ENCODE results near the gene PDLIM5.

The PDLIM5 gene

DNA sequence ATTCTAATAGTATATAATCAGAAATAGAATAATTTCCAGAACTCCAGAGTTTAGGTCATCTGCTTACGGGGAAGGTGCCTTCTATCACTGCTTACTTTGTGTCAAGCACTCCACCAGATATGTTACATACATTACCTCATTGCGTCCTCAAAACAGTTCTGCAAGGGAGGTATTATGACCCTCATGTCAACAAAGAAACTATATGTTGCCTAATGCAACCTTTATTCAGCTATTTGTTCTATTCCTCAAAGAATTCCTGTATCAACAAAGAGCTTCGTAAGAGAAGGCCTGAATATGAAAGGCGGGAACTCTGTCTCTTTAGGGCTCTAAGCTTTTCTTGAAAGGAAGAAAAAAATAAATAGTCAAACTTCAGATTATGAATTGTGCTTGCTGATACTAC lies 114.7 kb downstream of the PDLIM5 start:
- DNase-seq = no peak

DNA sequence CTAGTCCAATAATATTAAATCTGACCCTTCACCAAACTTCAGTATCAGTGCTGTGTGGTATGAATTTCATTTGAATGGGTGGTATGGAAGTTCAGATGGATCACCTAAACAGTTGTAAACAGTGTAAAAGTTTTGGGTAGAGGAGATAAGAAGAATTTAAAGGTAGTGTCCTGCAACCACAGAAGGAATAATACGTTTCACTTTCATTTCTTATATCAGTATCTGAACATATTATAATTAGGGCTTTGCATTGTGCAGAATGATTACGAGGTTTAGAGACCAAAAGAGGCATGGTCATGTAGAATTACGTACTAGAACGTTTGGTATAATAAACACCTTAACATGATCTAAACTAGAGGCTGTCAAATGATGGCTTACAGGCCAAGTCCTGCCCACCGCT lies 116.1 kb downstream of the PDLIM5 start:
- no peak for DNase-seq

DNA sequence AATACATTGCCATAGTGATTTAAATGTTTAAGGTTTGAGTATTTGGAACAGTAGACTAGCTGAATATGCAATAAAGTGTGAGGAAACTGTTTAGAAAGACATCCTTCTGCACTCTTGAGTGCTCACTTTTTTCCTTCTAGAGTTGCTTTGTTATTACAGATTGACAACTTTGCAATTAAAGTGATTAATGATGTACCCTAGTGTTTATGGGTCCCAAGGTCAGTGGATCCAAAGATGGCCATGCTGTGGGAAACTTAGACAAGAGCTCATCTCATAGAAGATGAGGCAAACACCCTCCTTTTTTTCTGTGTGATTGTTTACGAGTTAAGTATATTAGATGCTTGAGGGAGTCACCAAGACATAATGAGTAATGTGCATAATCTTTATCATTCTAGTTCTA lies 118.8 kb downstream of the PDLIM5 start:
- no peak for DNase-seq

DNA sequence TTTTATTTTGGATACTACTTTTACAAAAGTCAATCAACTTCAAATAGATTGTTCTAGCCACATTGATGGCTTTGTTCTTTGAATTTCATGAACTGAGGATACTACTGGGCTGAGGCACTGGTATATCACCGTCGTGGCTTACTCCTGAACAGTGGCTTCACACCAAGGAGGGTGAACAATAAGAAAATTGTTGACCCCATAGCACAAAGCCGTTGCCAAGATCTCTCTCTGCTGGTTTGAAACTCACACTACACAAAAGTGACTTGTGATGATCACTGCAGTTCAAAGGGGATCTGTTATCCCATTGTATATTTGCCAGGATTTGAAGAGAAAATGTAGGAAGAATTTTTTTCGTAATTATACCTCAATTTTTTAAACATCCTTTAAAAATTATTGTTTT lies 119.6 kb downstream of the PDLIM5 start:
- DNase-seq = no peak

DNA sequence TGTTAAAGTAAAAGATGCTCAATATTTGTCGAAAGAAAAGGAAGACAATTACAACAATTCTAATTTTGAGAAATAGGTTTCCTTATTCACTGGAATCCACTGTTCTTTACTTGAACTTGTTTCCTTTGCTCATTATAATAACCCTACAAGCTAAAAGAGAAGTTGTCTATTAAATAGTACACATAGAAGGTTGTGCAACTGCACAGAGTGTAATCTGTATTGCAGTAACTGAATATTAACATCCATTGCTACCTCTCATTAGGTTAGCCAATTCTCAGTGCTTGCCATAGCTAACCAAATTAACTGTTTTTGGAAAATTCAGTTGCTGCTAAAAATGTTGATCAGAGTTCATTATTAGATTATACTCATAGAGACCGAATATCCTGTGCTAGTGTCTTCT lies 120.0 kb downstream of the PDLIM5 start:
- no peak for DNase-seq

DNA sequence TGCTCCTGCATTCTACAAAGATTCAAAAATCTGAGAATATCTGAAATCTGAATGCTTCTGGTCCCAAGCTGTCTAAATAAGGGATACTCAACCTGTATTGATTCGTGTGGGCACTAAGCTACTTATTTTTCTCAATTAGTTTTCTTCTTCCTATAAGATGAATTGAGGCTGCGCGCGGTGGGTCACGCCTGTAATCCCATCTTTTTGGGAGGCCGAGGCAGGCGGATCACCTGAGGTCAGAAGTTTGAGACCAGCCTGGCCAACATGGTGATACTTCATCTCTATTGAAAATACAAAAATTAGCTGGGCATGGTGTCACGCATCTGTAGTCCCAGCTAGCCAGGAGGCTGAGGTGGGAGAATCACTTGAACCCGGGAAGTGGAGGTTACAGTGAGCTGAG lies 122.3 kb downstream of the PDLIM5 start:
- no peak for DNase-seq

DNA sequence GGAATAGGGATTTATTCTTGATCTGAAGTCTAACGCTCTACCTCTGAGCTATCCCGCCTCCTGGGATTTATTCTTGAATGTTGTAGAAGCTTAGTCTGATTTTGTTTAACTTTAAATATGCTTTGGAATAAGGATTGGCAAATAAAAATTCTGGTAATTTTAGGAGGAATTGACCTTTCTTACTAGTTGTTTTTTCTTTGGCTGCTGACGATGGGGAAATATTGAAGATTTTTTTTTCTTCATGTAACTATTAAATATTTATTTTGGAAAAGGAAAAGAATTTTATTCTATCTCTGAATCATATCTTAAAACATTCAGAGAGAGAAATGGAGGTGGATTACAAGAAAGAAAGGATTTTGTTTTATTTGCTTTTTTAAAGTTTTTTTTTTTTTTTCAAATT lies 122.9 kb downstream of the PDLIM5 start:
- no peak for DNase-seq

DNA sequence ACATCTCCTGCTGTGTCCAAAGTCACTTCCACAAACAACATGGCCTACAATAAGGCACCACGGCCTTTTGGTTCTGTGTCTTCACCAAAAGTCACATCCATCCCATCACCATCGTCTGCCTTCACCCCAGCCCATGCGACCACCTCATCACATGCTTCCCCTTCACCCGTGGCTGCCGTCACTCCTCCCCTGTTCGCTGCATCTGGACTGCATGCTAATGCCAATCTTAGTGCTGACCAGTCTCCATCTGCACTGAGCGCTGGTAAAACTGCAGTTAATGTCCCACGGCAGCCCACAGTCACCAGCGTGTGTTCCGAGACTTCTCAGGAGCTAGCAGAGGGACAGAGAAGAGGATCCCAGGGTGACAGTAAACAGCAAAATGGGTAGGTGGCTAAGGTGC lies 123.9 kb downstream of the PDLIM5 start:
- no peak for DNase-seq

DNA sequence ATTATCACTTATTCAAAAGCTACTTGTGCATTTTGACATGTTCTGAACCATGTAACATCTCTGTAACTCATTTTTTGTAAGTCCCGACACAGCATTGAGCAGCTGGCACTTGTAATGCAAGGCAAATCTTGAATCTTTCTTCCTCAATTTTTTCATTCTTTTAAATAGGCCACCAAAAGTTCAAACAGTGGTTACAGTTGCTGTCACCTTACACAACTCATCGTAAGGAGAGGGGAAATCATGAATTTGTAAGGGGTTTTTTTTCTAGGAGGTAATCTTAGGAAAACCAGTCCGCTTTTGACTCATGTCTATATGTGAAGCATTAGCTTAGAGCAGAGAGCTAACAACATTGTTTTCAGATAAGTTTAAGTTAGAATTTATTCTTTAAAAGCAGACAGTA lies 124.5 kb downstream of the PDLIM5 start:
- DNase-seq = no peak

DNA sequence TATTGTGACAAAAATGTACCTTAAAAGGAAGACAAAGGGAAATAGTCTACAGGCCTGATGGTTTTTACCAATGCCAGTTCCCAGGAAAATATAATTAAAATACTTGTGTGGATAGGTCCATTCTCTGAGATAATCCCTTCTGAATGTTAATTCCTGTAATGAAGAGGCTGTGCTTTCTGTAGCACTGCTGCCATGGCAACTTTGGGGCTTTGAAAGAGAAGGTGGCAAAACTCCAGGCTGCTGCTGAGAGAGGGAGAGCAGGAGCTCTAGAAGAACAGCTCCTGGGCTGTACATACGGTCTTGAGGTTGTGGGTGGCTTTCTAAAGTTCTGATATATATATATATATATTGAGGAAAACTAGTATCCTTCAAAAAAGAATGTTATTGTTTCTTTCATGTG lies 125.4 kb downstream of the PDLIM5 start:
- peak; percentile 75 for DNase-seq

DNA sequence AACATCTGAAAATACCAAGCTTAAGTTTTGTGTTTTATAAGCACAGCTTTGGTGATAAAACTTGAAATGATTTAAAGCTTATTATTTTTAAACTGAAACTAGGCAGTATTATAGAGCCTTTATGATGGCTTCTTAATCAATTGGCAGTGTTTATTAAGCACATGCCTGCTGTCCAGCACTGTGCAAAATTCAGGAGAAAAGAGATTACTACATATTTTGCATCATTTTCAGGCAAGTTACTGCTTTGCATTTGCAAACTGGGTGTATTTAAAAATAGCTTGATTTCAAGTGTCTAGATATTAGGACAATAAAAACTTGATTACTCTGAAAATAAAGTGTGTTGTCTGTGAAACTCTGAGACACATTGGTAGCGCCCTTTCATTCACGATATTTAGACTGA lies 126.5 kb downstream of the PDLIM5 start:
- DNase-seq = no peak

DNA sequence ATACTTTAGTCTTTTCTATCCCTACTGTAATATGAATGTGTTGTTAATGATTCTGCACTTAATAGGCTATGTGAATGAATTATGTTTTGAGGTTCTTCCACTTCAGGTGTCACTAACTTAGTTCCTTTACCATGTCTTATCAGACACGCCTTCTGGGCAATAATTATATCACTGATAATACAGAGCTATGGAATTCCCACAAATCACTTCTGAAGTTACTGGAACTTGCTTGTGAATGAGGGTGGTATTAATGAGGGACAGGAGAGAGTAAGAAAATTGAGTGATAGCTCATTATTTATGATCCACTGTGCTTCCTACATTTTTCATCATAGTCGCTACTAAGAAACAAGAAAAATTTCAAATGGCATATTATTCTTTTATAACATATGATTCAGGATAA lies 130.0 kb downstream of the PDLIM5 start:
- no peak for DNase-seq

DNA sequence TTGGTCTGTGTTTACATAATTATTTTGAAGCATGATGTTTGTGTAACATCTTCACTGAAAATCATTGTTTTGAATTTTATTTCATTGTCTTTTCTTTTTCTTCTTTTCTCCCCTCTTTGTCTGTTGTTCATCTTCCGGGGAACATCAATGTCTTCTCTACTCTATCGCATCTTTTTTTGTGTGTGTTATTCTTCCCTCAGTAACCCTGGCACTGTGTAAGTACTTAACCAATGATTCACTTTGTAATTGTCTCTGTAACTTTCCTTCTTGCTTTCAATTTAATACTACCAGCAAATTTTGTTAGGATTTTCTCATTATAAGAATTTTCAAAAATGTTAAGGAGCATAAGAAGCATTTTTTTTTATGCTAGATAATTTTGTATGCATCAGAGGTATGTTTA lies 130.8 kb downstream of the PDLIM5 start:
- DNase-seq = no peak

DNA sequence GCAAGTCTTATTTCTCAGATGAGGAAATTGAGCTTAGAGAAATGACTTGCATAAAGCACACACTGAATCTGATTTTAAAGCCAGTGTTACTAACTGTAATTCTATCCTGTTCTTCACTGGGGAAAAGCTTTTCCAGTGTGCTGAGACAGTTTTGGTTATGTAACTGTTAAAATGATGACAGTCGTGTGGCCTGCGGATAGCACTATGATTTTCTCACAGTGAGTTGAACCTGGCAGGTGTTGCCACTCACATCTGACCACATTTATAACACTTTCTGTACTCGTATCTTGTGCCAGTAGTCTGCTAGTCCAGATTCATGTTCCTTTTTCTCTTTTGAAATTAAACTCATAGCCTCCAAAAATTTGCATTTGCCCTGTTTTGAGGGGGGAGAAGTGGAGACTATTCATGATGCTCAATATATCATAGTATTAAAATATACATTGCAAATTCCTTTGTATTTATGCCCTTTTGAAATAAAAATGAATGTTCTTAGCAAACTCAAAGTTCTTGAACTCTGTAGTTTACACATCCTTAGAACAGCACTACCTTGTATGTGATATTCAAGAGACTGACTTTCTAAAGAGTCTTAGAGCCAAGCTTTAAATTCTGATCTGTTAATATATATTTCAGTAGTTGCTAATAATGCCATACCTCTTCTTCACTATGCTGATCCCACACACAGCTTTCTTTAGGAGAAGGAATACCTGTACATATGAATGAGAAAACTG lies 132.3 kb downstream of the PDLIM5 start:
- DNase-seq = no peak

DNA sequence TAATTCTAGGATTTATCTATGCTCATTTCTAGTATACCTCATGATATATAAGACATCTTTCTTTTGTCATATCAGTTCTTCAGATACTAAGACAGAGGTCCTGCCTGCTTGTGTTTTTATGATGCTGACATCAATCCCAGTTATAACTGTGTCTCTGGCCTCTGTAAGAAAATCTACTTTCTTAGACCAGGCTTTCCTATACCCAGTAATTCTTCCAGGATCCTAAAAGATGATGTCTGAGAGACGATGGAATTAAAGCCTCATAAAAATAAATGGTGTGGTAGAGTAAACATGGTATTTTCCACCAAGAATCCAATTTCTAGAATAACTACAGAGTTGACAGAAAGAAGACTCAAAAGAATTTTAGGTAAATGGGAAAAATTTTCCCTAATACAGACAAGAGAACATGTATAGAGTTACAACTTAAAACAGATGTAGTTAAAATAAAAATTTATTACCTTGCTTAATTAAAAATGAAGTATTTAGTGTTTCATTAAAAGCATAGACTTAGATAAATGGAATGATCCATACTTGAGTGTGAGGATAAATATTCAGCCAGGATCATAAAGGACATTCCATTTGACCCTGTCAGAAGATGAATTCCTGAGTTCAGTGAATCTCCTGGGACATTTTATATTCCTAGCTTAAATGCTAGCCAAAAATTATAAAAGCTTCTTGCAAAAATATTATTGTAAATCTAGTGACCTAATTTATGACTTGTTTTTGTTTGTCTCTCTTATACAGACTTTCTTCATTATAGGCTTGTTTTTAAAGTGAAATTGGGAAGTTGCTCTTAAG lies 137.4 kb downstream of the PDLIM5 start:
- no peak for DNase-seq

DNA sequence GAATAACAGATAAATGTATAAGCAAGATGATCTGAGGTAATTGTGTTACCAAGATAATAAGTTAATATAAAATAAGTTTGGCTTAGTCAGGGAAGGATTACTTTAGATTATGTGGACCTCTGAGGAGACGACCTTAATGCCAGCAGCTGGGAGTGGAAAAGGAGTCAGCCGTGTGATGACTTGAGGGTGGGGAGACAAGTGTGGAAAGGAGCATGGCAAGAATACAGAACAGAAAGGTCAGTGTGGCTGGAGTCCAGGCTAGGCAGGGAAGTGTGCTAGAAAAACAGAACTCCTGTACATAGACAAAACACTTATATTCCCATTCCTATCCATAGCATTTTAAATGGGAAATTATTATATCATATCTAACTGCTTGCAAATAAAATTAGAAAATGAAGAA lies 138.8 kb downstream of the PDLIM5 start:
- DNase-seq = no peak

DNA sequence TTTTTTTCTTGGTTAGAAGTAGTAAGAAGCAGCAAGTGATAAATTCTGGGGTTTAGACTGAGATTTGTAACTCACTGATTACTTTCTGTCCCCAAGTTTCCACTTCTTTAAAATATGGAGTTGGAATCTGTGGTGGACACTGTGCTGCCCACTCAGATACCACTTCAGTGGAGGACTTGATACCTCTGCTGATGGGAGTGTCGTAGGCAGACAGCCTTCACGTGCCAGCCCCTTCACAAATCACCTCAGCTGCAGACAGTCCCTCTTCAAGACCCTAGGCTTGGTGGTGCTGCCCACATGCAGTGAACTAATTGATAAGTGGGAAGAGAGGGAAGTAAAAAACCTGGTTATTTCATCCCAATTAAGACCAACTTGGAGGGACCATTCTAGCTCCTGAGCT lies 139.5 kb downstream of the PDLIM5 start:
- no peak for DNase-seq

DNA sequence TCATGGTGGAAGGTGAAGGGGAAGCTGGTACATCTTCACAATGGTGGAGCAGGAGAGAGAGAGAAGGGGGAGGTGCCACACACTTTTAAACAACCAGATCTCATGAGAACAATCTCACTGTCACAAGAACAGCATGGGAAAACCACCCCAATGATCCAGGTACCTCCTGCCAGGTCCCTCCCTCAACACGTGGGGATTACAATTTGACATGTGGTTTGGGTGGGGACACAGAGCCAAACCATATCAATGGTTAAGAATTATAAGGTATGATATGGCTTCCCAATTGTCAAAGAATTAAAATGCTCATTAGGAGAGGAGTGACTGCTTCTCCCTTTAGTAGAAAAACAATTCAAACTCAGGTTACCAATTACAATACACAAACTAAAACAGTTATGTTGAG lies 143.3 kb downstream of the PDLIM5 start:
- no peak for DNase-seq

DNA sequence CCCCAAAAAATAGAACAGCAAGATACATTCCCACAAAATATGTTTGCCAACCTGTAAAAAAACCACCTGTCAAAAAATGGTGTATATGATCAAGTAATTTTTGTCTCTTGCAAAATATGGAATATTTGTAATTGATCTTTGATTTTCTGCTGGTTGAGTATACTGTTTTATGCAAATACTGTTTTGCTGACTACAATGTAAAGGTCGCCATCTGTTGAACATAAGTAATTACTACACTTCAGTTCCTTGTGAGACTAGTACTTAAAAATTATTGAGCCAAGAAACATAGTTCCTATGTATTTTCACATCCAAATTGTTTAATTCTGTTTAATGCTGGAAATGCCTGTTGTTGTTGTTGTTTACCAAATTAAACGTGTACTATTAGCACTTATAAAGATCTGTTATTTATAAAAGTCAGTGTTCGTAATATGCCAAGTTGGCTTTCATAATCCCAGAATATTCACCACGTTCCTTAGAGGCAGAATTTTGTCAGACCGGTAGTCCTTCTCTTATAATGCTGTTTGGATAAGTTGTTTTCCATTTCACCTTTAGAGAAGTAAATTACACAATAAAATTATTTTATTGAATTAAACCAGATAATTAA lies 144.2 kb downstream of the PDLIM5 start:
- DNase-seq = peak; percentile 50

DNA sequence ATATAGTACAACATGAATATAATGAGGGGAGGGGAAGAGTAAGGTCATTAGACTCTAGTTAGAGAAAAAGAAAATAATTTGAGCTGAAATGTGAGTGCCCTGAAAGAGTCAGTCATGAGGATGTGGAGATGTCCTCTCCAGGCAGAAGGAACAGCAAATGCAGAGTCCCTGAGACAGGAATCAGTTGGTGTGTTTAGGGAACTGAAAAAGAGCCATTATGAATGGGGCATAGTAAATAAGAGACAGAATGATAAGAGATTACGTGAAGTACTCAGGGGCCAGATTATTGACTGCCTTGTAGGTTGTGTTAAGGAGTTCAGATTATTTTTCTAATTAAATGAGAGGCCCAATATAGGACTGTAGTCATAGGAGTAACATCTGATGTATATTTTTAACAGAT lies 147.0 kb downstream of the PDLIM5 start:
- no peak for DNase-seq

DNA sequence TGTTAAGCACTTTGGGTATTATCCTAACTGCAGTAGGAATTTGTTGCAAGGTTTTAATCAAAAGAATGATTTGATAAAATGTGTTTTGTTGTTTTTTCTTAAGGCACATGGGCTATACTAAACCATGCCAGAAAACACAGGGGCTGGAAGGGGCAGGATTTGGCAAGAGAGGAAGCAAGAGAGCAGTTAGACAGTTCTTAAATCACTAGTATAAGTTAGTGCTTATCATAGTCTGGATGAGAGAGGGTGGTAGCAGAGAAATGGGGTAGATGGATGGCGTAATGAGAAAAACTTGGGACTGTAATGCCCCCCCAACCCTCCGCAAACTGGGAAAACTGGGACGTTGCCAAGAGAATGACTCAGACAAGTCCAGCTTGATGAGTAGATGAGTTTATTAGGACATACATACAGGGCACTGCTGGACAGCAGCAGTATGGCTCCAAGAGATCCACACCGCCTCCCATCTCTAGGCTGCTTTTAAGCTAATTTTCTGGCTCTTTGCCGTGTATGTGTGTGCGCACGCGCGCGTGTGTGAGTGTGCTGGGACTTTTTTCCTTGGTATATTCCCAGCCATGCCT lies 151.5 kb downstream of the PDLIM5 start:
- no peak for DNase-seq

DNA sequence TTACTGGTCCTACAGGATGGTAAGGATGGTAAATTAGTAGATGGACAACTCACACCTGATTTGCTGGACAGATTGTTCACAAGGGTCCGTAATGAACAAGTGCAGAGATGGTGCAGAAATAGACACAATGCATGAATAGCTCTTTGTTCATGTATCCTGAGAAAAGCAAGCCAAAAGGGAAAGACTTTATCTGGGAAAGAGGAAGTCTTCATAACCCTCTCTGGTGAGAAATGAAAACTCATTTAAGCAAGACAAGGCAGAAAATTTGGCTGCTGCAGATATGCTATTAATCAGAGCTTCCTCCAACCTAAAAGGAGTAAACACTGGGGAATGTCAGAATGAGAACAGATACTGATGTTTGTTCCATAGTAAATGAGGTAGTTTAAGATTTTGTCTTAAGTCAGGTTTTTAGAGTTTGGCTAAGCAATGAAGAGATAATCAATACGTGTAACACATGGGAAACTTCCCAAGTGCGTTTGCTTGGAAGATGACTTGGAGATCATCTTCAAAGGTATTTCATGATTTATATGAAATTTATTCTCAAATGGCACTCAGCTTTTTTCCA lies 153.6 kb downstream of the PDLIM5 start:
- DNase-seq = no peak

DNA sequence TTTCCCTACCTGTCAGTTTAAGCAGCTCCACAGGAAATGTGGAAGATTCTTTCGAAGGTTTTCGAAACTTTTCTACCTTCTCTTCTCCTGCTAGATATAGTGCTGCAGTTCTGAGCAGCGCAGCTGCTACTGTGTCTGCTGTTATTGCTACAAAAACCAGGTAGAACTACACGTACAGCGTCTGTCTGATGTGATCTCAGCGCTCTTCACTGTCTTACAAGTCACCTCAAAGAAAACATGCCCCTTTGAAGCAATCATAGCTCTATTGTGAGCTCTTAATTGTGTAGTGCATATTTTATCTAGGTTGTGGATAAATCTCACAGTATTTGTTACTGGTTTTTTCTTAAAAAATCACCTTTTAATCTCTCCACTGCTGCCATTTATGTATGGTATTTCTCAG lies 158.4 kb downstream of the PDLIM5 start:
- DNase-seq = no peak

DNA sequence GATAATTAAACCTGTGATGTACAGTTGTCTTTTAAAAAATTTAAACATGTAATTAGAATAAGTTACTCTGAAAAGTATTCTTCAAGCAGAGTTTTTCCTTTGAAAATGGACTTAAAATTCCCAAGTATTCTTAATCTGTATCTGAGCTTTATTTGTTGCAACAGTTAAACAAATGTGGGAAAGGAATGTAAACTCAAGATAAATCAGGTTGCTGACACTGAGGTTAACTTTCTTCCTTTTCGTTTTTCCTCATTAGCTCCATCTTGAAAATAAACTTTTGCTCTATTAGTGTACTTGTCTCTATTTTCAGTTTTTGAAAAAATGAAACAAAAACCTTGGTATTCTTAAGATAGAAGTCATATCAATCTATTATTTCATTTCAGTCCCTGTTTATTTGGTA lies 161.5 kb downstream of the PDLIM5 start:
- no peak for DNase-seq
